NCI-H2029 (cell line): ENCODE measurements around the gene TBC1D16.

Source experiments
- DNase-seq: peaks from one replicate; lab custom pipeline; 2025; lab: John Stamatoyannopoulos, UW

The TBC1D16 gene

DNA sequence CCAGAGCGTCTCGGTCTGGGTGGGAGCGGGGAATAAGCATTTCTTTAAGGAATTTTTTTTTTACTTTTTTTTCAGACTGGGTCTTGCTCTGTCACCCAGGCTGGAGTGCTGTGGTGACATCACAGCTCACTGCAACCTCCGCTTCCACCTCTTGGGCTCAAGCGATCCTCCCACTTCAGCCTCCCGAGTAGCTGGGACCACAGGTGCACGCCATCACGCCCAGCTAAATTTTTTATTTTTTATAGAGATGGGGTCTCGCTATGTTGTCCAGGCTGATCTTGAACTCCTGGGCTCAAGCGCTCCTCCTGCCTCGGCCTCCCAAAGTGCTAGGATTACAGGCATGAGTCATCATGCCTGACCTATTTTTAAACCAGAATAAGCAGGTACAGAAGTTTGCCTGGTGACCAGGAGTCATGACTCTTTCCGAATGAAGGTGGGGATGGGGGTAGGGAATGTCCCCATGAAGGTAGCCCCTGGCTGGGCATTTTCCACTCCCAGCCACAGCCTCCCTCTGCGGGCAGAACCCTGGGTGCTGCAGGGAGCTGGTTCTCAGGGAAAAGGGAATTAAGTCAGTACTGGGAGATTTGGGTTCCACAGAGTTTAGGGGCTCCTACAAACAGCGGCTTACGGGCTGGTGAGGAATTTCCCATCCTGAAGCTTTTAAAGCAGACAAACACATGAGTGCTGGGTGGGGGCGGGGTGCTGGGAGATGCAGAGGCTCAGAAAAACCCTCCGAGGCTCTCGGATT is 48.3 kb downstream of the TBC1D16 start:
- no peak for DNase-seq

DNA sequence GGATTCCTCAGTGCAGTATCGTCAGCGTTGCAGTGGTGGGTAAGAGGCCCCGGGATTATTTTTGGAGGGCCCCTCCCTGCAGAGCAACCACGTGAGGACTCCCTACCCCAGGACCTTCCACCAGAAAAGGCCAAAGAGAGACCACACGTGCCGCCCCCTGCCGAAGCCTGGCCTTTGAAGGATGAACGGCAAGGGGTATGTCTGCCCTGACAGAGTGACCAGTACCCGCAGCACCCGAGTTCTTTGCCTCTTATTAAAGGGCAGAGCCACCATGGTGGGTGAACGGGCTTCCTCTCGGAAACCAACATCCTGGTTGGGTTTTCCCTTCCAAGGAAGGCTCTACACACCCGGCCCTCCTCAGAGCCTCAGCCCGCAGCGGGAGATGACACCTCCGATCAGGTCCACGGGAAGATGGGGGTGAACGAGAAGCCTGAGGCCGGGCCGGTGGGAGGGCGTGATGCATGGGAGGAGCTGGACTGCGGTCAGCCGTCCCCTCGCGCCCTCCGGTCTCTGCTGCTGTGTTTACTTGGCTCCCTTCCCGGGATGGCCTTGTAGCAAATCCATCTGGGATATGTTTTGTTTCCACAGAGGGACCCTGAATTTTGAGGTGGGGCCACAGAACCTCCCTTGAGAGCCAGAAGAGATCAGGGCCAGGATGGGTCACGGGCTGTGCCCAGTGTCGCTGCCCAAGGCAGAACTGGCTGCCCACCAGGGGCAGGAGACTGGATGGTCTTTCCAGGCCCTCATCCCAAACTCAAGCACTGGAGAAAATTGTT is 49.1 kb downstream of the TBC1D16 start:
- DNase-seq, result no peak

GRCh38 chr17:79985943-79986391 is 49.7 kb downstream of the TBC1D16 start:
- DNase-seq, result no peak

GRCh38 chr17:79985361-79985942 is 50.2 kb downstream of the TBC1D16 start:
- DNase-seq, result no peak

GRCh38 chr17:79984877-79985276 is 50.8 kb downstream of the TBC1D16 start:
- DNase-seq, result no peak

DNA sequence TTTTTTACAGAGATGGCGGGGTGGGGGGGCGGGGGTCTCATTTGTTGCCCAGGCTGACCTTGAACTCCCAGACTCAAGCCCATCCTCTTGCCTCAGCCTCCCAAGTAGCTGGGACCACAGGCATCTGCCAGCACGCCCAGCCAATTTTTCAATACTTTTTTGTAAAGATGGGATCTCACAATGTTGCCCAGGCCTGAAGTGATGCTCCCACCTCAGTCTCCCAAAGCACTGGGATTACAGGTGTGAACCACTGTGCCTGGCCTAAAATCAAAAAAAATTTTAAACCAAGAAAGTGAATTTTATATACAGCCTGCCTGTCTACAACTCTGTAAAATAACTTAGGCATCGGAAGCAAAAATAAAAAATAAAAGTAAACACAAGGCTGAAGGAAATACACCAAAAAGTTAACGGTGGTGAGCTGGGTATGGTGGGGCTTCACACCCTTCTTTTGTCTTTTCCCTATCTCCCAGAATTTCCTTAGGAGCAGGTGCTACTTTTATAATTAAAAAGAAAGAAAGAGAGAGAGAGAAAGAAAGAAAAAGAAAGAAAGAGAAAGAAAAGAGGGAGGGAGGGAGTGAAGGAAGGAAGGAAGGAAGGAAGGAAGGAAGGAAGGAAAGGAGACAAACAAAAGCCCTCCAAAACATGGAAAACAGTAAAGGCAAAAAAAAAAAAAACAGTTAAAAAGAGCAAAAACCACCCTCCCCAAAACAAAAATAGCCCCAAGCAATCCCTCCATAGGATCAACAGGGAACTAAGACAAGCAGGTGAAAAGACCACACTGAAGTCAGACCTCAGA is 51.4 kb downstream of the TBC1D16 start:
- no peak for DNase-seq

- no peak for DNase-seq
Measured at GRCh38 chr17:79983456-79983855, 52.2 kb downstream of the TBC1D16 start.

- no peak for DNase-seq
Measured at GRCh38 chr17:79982986-79983385, 52.7 kb downstream of the TBC1D16 start.

DNA sequence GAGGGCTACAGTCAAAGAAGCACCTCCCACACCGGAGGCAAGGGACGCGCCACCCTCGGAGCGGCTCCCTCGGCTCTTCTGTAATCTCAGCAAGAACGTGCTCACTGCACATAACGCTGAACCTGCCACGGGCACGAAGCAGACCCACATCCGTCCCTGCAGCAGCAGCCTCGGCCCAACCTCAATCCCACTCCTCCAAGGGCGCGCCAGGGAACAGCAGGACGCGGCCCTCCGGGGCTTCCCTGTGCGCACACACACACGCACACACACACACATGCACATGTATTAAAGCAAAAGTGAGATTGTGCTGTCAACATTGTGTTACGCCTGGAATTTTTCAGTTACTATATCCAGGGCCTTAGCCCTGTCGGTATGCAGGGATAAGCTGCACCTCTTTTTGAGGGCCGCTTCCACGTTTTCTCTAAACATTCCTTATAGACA is 54.0 kb downstream of the TBC1D16 start:
- no peak for DNase-seq

GRCh38 chr17:79981090-79981489 is 54.6 kb downstream of the TBC1D16 start:
- DNase-seq, result no peak

- DNase-seq, result no peak
Measured at GRCh38 chr17:79980246-79981043, 55.2 kb downstream of the TBC1D16 start.

DNA sequence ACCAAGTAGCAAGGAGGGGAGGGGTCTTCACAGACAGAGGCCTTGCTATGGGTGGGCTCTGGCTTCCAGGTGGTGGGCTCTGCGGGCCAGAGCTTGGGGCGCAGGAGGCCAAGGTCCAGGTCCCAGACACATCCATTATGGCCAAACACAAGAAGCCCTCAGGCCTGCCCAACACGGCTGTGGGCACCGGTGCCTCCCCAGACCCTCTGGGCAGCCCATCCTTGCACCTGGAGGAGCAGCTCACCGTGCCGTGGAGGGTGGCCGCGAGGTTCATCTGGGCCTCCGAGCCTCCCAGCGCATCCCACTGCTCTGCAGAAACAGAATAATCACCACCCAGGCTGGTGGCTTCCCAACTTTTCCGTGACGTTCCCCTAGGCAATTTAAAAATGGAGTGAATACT is 55.9 kb downstream of the TBC1D16 start:
- DNase-seq, result no peak

DNA sequence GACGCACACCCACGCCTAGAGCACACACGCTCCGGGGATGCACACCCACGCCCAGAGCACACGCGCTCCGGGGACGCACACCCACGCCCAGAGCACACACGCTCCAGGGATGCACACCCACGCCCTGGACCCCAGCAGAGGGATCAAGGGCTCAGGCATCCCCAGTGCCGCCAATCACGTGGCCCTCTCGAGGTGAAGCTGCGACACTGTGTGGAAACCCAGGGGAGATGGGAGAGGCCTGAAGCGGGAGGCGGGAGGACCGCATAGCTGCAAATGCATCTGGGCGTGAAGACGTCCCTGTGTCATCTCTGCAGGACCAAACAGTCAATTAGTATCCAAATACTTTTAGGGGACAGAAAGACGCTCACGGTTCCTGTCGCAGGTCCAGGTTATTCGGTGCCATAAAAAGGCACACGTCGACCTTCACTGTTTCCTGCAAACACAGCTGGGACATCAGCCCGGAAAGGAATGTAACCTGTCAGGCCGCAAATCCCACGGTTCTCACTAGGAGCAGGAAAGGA is 56.4 kb downstream of the TBC1D16 start:
- DNase-seq, result no peak

DNA sequence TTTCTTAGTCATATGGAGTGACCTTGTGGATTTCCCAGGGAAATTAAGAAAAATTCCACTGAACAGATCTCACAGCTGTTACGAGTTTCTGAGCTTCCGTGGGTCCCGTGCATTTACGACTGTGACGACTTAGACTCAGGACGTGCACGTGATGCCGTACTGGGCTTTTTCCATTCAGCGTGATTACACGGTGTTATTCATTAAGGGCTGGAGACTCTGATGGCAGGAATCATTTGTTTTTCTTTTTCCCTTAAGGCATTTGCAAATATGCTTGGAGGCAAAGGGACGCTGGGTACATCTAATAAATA is 57.2 kb downstream of the TBC1D16 start:
- DNase-seq, result no peak

DNA sequence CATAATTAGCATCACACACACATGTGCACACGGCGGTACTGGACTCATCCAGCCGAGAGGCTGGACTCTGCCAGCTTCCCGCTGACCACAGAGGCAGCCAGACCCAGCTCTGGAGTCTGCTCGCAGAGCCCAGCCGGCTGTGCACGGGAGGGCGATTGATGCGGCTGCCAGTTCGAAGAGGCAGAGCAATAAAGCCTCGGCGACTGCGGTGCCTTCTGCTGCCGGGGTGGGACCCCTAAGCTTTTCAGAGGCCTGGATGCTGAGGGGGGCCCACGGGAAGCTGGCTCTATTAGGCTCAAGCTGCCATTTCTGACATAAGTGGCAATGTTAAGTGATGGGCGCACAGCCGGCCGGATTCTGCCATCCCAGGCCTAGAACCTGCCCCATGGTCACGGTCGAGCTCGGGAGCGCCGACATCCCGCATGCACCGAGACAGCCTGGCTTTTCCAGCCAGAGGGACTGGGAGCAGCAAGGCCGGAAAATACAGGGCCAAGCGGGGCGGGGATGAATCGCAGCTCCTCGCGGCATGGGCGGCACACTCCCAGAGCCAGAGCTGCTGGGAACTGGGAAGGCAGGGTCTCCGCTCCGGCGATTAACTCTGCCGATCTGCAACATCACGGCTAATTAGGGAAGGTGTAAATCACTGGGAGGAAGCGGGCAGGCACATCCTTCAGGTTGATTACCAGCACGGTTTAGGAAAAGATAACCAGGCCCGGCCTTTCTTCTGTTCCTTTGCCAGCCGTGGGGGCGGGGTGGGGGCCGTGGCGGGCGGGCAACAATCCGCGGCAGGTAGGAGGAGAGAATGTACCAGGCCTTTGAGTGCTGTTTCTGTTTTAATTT is 57.7 kb downstream of the TBC1D16 start:
- no peak for DNase-seq

DNA sequence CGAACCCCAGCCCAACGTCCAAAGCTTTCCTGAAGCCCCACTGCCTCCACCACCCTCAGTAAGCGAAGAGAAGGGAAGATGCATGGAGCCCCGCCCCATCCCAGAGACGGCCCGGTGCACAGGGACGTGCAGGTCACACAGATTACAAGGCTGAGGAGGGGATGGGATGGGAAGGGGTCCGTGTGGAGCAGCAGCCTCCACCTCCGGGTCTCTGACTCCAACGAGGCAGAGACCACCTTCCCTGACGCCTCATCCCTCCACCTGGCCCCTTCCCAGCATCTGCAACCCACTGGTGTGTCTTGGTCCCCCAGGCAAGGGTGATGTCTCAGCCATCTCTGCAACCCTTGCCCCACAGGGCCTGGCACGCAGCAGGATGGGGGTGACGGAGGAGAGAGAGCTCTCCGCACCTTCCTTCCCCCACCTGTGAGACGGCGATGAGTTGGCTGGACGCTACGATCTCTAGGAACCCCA is 58.5 kb downstream of the TBC1D16 start:
- DNase-seq, result no peak

DNA sequence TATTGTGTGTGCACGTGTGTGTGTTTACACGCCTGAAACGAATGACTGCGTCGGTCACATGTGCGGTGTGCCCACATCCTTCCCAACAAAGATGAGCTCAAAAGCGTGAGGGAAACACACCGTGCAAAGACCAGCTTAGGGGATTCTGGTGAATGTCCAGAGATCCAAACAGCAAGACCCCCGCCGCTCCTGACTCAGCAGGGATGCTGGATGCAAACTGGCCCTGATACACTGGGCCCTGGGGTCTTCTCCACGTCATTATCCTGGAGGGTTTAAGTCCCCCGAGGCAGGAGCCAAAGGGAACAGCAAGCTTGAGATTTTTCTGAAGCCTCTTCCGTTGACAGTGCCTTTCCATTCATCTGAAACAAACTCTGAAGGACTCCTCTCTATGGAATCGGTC is 59.2 kb downstream of the TBC1D16 start:
- no peak for DNase-seq

DNA sequence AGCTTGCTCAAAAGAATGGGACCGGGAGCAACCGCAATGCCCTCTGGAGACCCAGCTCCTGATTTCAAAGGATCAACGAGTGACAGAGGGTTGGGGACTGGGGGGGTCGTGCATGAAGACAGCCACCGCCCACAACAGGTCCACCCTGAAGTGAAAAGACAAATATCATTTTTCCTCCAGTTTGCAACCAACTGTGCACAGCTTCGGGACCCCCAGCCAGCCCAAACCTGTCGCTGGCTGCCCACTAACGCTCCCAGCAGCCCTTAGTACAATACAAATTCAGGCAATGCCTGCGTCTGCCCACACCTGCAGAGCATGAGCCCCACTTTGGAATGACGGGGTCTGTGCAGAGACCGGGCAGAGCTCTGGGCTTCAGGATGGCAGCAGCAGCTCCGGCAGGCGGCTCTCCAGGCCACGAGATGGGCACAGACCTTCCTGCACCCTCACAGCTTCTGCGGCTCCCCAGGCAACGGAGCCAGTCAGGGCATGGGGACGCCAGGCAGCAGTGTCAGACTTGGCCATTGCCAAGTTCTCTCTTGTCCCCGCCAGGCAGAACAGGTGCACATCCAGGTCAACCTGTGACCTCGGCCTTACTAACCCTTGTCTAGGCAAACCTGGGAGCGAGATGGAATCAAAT is 60.1 kb downstream of the TBC1D16 start:
- DNase-seq, result no peak

GRCh38 chr17:79974566-79975497 is 60.8 kb downstream of the TBC1D16 start:
- DNase-seq, result no peak
